Mesothelial cell of epicardium (in vitro differentiated cells): Measurements from ENCODE around the gene ISOC2. TPM values are rescaled to one million over a fixed set of nuclear protein-coding genes. Genes with fewer than 3 reads are reported as not detected.
"Not testable (repeated sequence)": the region's sequence is repeated elsewhere in the genome, so short reads cannot be mapped to it uniquely, and the experiment has no call there.

Experiments
- DNase-seq, 2 experiments: peaks; one replicate each; pipeline ENCODE4 v3.0.0; 2021; ENCODE audit warnings: low spot score in 2 of 2; ENCODE audit not compliant: unreplicated experiment in 2 of 2
- H3K27ac Mint-ChIP-seq: 2 replicates; pipeline ENCODE4 v1.8.0; 2021; ENCODE audit warnings: mixed read lengths
- H3K27me3 Mint-ChIP-seq: 2 replicates; pipeline ENCODE4 v1.8.0; 2021; ENCODE audit warnings: low read depth, mixed read lengths
- H3K36me3 Mint-ChIP-seq: 2 replicates; pipeline ENCODE4 v1.8.0; 2021; ENCODE audit warnings: mixed read lengths
- H3K4me1 Mint-ChIP-seq: 2 replicates; pipeline ENCODE4 v1.8.0; 2021; ENCODE audit warnings: mixed read lengths
- H3K4me3 Mint-ChIP-seq: 2 replicates; pipeline ENCODE4 v1.8.0; 2021; ENCODE audit warnings: mild to moderate bottlenecking, moderate library complexity, mixed read lengths
- H3K9me3 Mint-ChIP-seq: 2 replicates; pipeline ENCODE4 v1.8.0; 2021; ENCODE audit warnings: mixed read lengths
- CTCF ChIP-seq: fragments of 200-600 bp; sonication (generic); IDR thresholded peaks from one replicate; pipeline ENCODE4 v1.5.0; 2021; ENCODE audit warnings: antibody characterized with exemption; ENCODE audit not compliant: unreplicated experiment
- total RNA-seq: library from RNA; stranded (reverse); gene quantifications from 3 replicates; pipeline ENCODE4 v1.2.1, GENCODE V29; 2021

The ISOC2 gene
- total RNA-seq, 1 donor from 2014 or later = 35.0 TPM

GRCh38 chr19:55424518-55424917 is 36.9 kb downstream of the ISOC2 start:
- TF ChIP-seq CTCF = no peak
- H3K36me3 Mint-ChIP-seq = no peaks in the 10 kb centered on the region
- peaks cover 45% of the 10 kb centered on the region for H3K27me3 Mint-ChIP-seq
- H3K27ac Mint-ChIP-seq = no peak overlapping the region
- no peaks in the 10 kb centered on the region for H3K4me1 Mint-ChIP-seq
- no peaks in the 10 kb centered on the region for H3K9me3 Mint-ChIP-seq
- no peak for DNase-seq
- H3K4me3 Mint-ChIP-seq = no peak overlapping the region

- H3K4me3 Mint-ChIP-seq = no peak overlapping the region
- no peaks in the 10 kb centered on the region for H3K36me3 Mint-ChIP-seq
- no peak for TF ChIP-seq CTCF
- H3K27ac Mint-ChIP-seq = no peak overlapping the region
- no peaks in the 10 kb centered on the region for H3K4me1 Mint-ChIP-seq
- peaks cover 43% of the 10 kb centered on the region for H3K27me3 Mint-ChIP-seq
- no peak for DNase-seq
- no peaks in the 10 kb centered on the region for H3K9me3 Mint-ChIP-seq
These were observed 38.0 kb downstream of the ISOC2 start for GRCh38 chr19:55423225-55424005.

- peaks cover 45% of the 10 kb centered on the region for H3K27me3 Mint-ChIP-seq
- DNase-seq, H3K4me3 Mint-ChIP-seq, H3K4me1 Mint-ChIP-seq, H3K9me3 Mint-ChIP-seq, H3K36me3 Mint-ChIP-seq, H3K27ac Mint-ChIP-seq: not testable (repeated sequence)
These were observed 40.2 kb downstream of the ISOC2 start for GRCh38 chr19:55421281-55421680.

GRCh38 chr19:55419624-55420236 is 41.7 kb downstream of the ISOC2 start:
- H3K4me1 Mint-ChIP-seq = no peaks in the 10 kb centered on the region
- no peak overlapping the region for H3K4me3 Mint-ChIP-seq
- no peak for TF ChIP-seq CTCF
- no peak overlapping the region for H3K27ac Mint-ChIP-seq
- no peaks in the 10 kb centered on the region for H3K9me3 Mint-ChIP-seq
- no peak for DNase-seq
- H3K27me3 Mint-ChIP-seq = peaks cover 38% of the 10 kb centered on the region
- no peaks in the 10 kb centered on the region for H3K36me3 Mint-ChIP-seq

GRCh38 chr19:55419103-55419502 is 42.3 kb downstream of the ISOC2 start:
- Mint-ChIP-seq H3K4me1 (no peaks in the 10 kb centered on the region), H3K27me3 (peaks cover 32% of the 10 kb centered on the region), H3K4me3 (no peak overlapping the region), H3K9me3 (no peaks in the 10 kb centered on the region), H3K27ac (no peak overlapping the region), H3K36me3 (no peaks in the 10 kb centered on the region)
- no peak for DNase-seq
- no peak for TF ChIP-seq CTCF

GRCh38 chr19:55418185-55418584 is 43.3 kb downstream of the ISOC2 start:
- no peaks in the 10 kb centered on the region for H3K4me1 Mint-ChIP-seq
- peaks cover 27% of the 10 kb centered on the region for H3K27me3 Mint-ChIP-seq
- no peak overlapping the region for H3K27ac Mint-ChIP-seq
- no peaks in the 10 kb centered on the region for H3K9me3 Mint-ChIP-seq
- peak; percentile 38 to 71 for DNase-seq
- peak; percentile 47 for TF ChIP-seq CTCF
- no peaks in the 10 kb centered on the region for H3K36me3 Mint-ChIP-seq
- no peak overlapping the region for H3K4me3 Mint-ChIP-seq
